NCI-H774 (cell line): ENCODE data around the gene UPB1.

Experiments
- DNase-seq: peaks from one replicate; lab custom pipeline; 2025; lab: John Stamatoyannopoulos, UW

UPB1 gene

DNA sequence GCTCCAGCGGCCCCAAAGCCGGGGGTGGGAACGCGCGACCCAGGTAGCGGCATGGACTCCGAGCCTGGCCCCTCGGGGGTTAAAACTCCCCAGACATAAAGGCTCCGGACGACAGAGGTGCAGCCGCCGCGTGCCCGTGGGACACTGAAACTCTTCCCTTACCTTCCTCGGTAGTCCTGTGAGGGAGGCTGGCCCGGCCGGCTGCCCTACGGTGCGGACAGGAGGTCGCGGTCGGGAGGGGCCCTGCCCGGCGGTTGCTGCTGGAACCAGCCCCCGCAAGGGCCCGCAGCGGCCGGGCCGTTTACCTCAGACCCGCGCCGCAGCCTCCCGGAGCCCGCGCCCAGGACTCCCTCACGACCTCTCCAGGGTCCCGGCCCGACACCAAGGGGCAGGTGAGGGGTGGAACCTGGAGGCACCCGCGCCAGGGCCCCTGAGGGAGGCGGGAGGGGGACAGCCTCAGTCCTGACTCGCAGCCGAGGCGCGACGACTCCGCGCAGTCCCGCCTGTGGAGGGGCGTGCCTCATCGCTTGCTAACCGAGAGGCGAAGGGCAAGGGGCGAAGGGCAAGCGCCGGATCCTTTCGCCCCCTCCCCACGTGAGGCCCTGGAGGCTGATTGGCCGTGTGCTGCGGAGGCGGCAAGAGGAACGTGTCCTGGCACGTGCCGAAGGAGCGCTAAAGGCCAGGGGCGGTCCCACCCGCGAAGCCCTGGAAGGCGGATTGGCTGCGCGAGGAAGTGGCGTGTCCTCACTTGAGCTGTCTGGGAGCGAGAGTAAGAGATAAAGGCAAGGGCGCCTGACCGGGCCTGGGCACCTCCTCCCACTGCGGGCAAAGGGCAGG, at the start of gene UPB1:
TSS of gene UPB1 (plus strand) at position 805 of the 837 bp plus-strand sequence. CDS start 72 bp downstream, outside the sequence.
- DNase-seq = no peak

DNA sequence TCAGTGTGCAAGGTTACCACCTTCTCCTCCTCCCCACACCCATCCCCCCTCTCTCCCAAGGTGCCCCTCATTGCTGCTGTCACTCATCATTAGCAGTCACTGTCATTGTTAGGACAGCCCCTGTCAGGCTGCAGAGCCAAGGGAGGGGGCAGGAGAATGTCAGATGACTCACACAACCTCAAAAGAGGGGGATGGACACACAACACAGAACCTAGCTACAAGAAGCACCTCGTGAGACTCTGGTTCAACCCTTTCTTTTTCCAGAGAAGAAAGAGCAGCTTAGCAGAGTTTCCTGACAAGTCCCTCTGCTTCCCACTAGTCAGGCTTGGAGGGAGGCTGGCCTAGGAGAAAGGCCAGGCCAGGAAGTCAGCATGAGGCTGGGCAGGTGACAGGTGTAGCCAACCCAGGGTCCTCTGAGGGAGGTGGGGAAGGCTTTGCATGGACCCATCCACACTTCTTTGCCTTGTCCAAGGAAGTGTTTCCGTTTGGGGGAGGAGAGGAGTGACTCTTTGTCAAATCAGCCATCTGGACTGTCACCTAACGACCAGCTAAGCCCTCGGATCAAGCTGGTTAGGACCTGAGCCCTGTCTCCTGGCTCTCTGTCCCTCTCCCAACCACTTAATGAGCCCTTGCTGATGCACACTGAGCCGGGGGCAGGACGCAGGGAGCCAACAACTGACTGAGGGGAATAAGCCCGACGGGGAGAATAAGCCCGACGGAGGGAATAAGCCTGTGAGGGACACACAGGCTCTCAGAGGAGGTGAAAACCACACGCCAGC, 49.5 kb upstream of the UPB1 start:
- no peak for DNase-seq

DNA sequence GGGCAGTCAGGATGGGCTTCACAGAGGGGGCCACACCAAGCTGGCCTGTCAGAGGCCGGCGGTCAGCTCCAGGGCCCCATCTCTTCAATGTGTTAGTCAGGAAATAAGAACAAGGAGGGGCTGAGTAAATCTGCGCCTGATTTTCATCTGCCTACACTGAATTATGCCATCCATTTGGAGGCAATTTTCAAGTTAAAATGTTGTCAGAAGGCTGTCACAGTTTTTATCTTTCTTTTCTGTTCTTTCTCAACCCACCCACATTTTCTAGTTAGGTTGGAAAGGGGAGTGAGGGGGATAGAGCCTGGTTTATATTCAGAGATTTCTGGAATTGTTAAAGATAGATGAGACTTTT, 48.9 kb upstream of the UPB1 start:
- DNase-seq = no peak

DNA sequence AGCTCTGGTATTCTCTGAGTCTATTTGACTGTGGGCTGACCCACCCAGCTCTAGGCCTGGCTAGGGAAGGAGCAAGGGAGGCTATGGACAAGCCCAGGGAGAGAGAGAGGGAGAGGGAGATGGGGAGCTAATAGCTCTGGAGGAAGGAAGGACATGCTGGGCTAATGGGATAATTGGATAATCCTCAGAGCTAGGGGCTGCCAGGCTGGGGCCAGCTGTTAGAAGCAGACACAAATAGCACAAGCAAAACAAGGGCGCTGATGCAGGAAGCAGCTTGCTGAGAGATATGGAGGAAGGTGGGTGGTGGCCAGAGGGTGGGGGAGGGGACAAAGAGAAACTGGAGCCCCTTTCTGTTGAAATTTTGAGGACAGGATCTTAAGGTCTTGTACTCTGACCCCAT, 44.5 kb upstream of the UPB1 start:
- DNase-seq = no peak

DNA sequence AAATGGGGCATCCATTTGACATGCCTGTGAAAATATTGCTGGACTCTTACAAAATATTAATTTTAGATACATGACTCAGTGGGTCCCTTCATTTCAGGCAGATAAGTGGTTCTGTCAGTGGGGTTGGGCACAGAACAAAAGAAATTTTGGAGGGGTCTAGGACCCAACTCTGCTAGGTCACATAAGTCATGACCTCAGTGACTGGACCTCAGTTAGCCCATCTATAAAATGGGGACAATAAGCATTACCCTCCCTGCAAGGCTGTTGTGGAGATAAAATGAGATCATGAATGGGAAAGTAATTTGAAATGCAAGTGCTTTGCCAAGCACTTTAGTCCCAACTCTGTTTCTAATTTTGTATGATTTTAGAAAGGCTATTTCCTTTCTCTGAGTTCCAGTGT, 44.0 kb upstream of the UPB1 start:
- DNase-seq = no peak

DNA sequence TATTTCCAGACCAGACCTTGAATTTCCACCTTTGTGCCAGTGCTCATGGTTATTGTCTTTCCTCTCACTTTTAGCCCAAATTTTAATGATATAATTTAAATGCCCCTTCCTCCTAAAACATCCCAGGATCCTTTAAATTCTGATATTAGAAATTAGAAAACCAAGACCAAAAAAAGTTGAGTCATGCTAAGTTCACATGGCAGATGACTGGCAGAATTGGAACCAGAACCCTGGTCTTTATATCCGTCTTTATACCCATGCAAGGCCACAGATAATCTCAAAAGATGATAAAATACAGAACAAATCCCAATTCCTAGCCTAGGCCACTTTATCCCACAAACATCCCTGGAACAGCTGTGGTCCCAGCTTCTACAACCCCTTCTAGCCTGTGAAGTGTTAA, 41.3 kb upstream of the UPB1 start:
- no peak for DNase-seq

DNA sequence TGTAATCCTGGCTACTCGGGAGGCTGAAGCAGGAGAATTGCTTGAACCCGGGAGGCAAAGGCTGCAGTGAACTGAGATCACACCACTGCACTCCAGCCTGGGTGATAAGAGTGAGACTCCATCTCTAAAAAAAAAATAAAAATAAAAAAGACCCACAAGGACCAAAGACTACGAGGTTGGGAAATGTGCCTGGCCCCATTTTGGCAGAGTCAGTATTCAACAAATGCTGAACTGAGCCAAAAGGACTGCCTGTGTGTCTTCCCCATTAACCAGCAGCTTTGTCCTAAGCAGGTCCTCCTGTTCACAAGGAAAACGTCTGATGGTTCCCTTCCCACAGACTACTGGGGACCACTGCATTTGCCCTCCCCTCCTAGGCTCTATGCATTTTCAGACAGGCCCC, 40.1 kb upstream of the UPB1 start:
- DNase-seq = no peak

DNA sequence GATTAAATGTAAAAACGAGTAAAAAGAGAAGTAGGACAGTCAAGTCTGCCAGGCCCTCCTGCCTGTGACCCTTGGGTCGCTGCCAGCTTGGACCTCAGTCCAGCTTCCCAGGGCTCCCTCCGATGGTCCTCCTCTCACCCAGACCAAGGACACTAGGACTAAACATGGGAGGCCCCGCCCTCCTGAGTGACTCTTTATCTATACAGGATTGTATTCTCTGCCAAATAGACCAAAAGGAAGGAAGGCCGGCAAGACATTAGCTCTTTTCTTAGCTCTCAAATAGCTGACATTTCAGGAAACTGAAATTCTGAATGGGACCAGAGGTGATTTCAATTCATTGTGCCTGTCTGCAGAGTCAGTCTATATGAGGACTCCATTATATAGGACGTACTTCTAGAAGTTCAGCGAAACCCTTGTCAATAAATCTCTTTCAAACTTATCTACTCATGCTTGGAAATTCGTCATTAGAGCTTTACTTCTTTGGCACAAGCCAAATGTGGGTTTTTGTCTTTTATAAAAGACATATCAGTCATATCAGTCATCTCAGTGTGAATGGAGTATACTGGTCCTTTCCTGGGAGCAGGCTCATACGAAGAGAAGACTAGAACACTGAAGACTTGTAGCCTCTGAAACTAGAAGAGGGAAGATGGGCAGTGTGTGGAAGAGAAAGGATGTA, 39.2 kb upstream of the UPB1 start:
- DNase-seq = no peak

DNA sequence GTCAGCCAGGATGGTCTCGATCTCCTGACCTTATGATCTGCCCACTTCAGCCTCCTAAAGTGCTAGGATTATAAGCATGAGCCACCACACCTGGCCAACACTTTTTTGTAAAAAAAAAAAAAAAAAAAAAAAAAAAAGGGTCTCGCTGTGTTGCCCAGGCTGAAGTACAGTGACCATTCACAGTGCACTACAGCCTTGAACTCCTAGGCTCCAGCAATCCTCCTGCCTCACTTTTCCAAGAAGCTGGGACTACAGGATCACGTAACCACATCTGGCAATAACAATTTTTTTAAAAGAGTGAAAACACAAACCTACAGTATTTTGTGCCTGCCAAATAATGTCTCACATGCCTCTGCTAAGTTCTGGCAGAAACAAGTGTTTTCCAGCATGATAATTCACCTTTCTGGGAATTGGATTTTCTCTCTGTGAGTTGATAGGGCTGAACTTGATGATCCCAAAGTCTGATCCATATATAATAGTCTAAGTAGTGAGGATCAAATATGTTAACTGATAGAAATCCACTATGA, 37.2 kb upstream of the UPB1 start:
- no peak for DNase-seq

DNA sequence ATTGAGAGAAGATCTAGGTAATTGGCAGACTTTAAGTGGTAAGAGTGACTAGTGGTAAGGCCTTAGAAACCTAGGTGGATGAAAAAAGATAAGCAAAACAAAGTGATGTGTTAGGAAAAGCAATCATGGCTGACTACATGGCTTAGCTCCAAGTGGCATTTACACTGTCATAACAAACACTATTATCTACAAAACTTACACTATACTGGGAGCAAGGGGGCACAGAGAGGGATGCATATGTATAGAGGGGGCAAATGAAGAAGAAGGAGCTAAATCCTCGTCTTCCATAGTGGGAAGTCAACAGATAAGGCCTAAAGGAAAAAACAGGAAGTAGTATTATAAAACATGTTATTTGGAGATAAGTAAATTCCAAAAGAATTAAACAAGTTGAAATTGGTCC, 35.2 kb upstream of the UPB1 start:
- no peak for DNase-seq

DNA sequence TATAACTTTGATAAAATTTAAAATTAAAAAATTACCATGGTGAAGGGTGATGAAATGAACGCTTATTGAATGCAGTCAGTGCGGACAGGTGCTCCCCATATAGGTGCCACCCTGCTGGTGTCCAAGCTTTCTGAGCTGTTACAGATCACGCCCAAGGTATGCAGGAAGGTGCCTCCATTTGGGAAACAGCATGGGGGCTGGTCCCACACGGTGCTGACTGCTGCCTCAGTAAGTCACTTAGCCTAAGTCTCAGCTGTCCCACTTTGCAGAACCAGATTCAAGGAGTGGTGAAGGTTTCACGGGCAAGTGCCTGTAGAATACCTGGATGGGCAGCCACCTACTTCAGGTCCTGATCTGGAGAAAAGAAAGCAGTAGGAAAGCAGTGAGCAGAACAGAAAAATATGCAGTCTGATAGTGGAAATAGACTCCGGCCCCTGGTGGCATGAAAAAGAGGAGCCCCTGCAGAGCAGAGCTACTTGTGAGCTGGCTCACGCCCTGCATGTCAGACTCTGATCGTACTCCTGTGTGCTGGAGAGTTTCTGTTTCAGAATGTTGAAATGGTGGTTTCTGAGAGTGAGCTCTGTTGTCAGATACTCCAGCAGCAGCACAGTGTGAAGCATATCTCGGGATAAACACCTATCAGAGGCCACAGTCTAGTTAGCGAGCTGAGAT, 34.6 kb upstream of the UPB1 start:
- no peak for DNase-seq

DNA sequence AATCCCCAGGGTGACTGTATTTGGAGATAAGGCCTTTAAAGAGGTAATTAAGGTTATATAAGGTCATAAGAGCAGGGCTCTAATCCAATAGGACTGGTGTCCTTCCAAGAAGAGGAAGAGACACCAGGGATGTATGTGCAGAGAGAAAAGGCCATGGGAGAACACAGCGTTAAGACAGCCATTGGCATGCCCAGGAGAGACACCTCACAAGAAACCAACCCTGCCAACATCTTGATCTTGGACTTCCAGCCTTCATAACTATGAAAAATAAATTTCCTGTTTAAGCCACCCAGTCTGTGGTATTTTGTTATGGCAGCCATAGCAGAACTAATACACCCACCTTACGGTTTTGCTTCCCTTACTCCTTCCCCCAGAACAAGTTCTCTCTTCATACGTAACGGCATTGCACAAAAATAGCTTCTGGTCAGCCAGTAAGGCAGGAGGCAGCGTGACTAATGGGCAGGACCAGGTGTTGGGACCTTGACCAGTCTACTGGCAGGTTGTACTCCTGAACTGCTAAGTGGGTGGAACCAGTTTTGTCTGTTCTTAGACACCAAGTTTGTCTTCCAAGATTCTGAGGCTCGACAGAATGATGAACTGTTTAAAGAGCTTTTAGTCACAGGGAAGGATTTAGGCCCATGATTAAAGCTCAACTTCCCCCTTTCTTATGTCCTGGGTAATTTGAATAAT, 31.9 kb upstream of the UPB1 start:
- DNase-seq = no peak

DNA sequence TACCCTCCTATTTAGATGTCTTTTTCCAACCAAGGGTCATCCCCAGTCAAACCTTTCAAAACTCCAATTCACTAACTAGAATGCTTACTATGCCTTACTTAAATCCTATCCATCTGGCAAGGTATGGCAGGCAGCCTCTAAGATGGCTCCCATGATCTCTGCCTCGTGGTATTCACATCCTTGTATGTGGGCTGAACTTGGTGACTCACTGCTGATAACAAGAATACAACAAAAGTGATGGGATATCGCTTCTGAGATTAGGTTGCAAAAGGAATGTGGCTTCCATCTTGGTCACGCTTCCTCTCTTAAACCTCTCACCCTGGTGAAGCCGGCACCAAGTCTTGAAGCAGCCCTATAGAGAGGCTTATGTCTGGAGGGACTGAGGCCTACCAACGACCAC, 29.6 kb upstream of the UPB1 start:
- no peak for DNase-seq

DNA sequence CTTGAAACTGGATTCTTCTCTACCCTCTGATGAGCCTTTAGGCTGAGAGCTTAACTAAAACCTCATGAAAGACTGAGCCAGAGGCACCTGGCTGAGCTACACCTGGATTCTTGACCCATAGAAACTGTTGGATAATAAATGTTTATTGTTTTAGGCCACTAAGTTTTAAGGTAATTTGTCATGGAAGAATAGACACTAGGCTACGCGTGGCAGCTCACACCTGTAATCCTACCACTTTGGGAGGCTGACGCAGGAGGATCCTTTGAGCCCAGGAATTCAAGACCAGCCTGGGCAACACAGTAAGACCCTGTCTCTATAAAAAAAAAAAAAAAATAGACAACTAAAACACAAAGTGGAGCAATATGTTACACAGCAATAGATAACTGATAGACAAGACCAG, 29.2 kb upstream of the UPB1 start:
- no peak for DNase-seq

DNA sequence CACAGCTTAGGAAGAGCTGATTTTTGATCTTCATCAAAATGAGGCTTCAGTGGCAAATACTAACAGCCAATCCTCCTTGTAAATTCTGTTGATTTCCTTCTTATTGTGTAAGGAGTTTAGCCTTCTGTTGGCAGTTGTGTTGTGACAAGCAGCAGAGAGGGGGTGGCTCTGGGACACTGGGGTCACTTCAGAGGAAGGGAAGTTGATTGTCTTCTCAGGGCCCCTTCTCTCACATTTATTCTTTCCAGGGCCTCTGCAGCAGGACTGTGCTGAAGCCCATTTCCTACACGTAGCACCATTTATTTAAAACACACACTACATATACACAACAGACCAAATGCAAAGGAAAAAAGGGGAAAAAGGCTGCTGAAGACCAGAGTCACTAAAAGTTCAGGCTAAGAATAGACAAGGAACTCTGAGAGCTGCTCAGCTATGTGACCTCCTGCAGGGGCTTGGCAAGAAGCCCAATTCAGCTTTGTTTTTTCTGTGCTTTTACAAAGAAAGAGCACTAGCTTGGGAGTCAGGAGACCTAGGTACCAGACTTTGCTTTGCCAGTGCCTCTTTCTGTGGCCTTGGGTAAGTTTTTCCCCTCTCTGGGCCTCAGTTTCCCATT, 28.3 kb upstream of the UPB1 start:
- no peak for DNase-seq

DNA sequence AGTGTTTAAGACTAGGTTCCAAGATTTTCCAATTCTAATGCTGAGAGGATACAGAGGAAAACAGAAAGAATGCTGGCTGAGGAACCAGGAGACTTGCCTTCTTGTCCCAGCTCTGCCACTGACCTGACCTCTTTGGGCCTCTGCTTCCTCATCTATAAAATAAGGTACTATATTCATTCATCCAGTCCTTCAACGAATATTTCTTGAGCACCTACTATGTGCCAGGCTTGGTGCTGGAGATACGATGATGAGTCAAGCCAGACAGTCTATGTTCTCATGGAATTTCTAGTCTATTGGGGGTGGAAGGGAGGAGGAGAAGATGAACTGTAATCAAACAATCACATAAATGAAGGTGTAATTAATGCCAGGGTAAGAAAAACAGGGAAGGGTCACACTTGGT, 27.8 kb upstream of the UPB1 start:
- no peak for DNase-seq

DNA sequence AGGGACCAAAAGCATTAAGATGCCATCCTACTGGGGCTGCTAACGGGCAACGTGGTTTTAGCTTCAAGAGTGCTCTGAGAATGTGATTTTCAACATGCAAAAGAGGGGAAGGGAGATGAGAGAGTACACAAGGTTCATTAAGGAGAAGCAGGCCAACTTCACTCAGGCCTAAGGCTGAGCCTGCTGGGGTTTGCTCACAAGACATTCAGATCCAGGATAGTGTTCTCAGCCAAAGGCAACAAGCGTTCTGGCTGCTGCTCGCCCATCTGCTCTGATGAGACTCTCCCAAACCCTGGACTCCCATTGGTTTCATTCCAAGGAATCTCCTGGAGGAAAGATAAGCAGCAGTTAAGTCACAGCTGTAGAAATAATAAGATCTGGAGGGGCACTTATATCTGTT, 23.6 kb upstream of the UPB1 start:
- no peak for DNase-seq

DNA sequence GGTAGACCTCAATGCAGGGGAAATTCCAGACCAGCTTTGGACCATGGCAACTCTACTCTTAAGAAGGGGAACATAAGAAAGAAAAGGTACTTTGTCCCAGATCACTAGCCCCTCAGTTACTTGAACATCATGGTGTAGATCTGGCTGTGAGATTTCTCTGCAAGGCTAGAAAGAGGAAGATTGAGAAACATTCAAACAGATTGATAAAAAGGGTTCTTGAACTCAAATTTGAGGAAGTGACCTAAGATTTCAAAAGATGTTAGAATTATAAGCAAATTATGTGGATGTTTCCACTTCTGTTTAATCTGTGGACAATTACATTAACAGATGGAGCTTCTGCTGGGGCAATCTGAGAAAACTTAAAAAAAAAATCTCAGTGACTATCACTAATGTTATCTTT, 21.8 kb upstream of the UPB1 start:
- DNase-seq = no peak

DNA sequence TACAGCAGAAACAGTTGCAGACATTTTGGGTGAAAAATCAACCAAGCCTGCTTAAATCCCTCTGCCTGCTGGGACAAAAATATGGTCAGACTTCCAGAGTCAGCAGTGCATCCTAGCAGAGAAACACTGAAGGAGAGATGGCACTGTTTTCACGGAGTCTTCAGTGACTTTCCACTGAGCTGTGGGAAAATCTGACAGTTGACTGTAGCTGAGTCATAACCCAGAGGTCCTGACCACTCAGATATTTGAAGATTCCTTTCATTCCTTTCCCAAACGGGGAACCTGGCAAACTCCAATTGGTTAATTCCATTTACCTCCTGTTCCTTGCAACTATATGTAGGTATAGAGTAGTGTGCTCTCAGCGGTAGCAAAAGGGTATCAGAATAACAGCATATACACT, 20.9 kb upstream of the UPB1 start:
- DNase-seq = no peak

DNA sequence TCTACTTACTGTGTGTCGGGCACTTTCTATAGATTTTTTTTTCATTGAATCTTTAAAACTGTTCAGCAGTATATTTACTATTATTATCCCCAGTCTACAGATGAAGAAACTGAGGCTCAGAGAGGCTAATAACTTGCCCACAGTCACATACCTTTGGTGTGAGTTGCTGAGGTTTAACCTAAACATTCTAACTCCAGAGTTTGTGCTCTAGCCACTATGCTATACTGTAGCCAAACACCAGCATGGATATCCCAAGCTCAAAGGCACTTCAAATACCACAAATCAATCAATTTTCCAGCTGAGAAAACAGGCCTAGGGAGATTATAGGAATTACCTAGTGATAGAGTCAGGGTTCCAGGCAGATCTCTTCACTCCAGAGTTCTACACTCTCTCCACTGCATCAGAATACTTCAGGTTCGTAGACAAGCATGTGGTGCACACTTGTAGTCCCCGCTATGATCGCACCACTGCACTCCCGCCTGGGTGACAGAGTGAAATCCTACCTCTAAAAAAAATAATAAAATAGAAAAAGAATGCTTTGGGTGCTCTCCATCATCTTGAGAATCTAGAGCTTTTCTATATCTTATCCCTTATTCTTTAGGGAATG, 20.4 kb upstream of the UPB1 start:
- DNase-seq = no peak

DNA sequence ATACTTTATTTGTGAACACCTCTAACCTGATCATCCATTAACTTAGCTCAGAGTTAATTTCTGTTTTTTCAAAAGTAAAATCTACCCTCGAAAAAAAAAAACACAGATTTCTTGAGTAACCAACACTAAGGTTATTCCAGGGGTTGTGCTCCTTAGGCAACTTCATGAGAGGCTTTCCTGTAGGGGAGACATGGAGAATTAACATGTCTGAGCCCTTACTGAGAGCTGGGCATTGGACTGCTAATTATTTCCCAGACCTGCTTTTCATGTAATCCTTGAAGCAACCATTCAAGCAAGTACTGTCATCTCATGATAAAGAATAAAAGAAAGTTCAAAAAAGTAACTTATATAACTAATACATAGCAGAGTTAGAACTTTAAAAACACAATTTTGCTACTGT, 13.5 kb upstream of the UPB1 start:
- DNase-seq = no peak
